IMR-90 (cell line): Measurements from ENCODE around the gene STARD10. TPM values are rescaled to one million over a fixed set of nuclear protein-coding genes. Genes with fewer than 3 reads are reported as not detected.

Experiments
- ATAC-seq: fragments of 200-7000 bp; cut with Tn5 transposase; 2 replicates; pipeline ENCODE4 v1.9.1; 2020; ENCODE audit warnings: low read depth, mild to moderate bottlenecking, moderate library complexity
- BruUV-seq: library from RNA; stranded (reverse); fragments of 400-500 nt; replicated peaks from 2 replicates; lab custom pipeline; 2021; lab: Mats Ljungman, UMichigan
- CTCF ChIA-PET: fragments of 300-600 bp; formaldehyde crosslinking; extraction: SDS; loops from one replicate; lab custom pipeline; 2021; ENCODE audit warnings: antibody characterized with exemption; lab: Yijun Ruan, JAX
- POLR2A ChIA-PET: fragments of 300-600 bp; sonication (Branson Sonifier 250); formaldehyde crosslinking; loops from one replicate; lab custom pipeline; 2022; ENCODE audit warnings: antibody characterized with exemption; ENCODE audit not compliant: unreplicated experiment; lab: Charles Lee
- DNase-seq: peaks from one replicate; pipeline ENCODE4 v3.0.0; 2013
- H2AFZ ChIP-seq: replicated peaks from 2 replicates; pipeline ENCODE3; 2013; ENCODE audit warnings: low read length, mild to moderate bottlenecking; ENCODE audit not compliant: poor library complexity
- H2AK5ac ChIP-seq: 2 replicates; pipeline ENCODE4 v1.6.1; 2013; ENCODE audit warnings: low read depth, low read length, inconsistent platforms
- H2AK9ac ChIP-seq: replicated peaks from 2 replicates; pipeline ENCODE3; 2013; ENCODE audit warnings: mild to moderate bottlenecking, low read depth, low read length, moderate library complexity; ENCODE audit not compliant: poor library complexity
- H2BK120ac ChIP-seq: 2 replicates; pipeline ENCODE4 v1.6.1; 2013; ENCODE audit warnings: low read depth, low read length, inconsistent platforms
- H2BK15ac ChIP-seq: 3 replicates; pipeline ENCODE4 v1.6.1; 2013; ENCODE audit warnings: low read depth, low read length, inconsistent platforms
- H2BK20ac ChIP-seq: 2 replicates; pipeline ENCODE4 v1.6.1; 2013; ENCODE audit warnings: low read depth, mild to moderate bottlenecking, inconsistent platforms, low read length, moderate library complexity
- H2BK5ac ChIP-seq: 2 replicates; pipeline ENCODE4 v1.6.1; 2013; ENCODE audit warnings: mild to moderate bottlenecking, low read depth, low read length, inconsistent platforms; ENCODE audit not compliant: poor library complexity, severe bottlenecking
- H3K14ac ChIP-seq: replicated peaks from 2 replicates; pipeline ENCODE4 v1.6.1; 2013; ENCODE audit warnings: low read depth, low read length, inconsistent platforms
- H3K18ac ChIP-seq: 2 replicates; pipeline ENCODE4 v1.6.1; 2013; ENCODE audit warnings: low read depth, low read length, control low read depth
- H3K23ac ChIP-seq: 2 replicates; pipeline ENCODE4 v1.6.1; 2013; ENCODE audit warnings: low read depth, low read length, inconsistent platforms
- H3K27ac ChIP-seq: 2 replicates; pipeline ENCODE4 v1.5.1; 2013; ENCODE audit warnings: mild to moderate bottlenecking, control low read depth, low read length; ENCODE audit not compliant: insufficient read depth
- H3K27me3 ChIP-seq: 2 replicates; pipeline ENCODE4 v1.6.1; 2013; ENCODE audit warnings: low read length; ENCODE audit not compliant: control insufficient read depth, insufficient read depth
- H3K36me3 ChIP-seq: 2 replicates; pipeline ENCODE4 v1.6.1; 2013; ENCODE audit warnings: low read length, mixed read lengths; ENCODE audit not compliant: control insufficient read depth, insufficient read depth
- H3K4ac ChIP-seq: 2 replicates; pipeline ENCODE4 v1.6.1; 2013; ENCODE audit warnings: low read depth, low read length, inconsistent platforms
- H3K4me1 ChIP-seq: 2 replicates; pipeline ENCODE4 v1.6.1; 2013; ENCODE audit warnings: low read length, mixed read lengths; ENCODE audit not compliant: control insufficient read depth, insufficient read depth
- H3K4me2 ChIP-seq: 2 replicates; pipeline ENCODE4 v1.6.1; 2013; ENCODE audit warnings: low read depth, mild to moderate bottlenecking, control low read depth, low read length, moderate library complexity
- H3K4me3 ChIP-seq: 2 replicates; pipeline ENCODE4 v1.5.1; 2013; ENCODE audit warnings: low read depth, mild to moderate bottlenecking, control low read depth, low read length, moderate library complexity; ENCODE audit not compliant: insufficient read depth
- H3K56ac ChIP-seq: 2 replicates; pipeline ENCODE4 v1.6.1; 2013; ENCODE audit warnings: low read length, inconsistent platforms; ENCODE audit not compliant: insufficient read depth; ENCODE audit errors: extremely low read depth
- H3K79me1 ChIP-seq, 2 experiments: 2 replicates each; pipeline ENCODE4 v1.6.1; 2013; ENCODE audit warnings: low read length in 2 of 2, inconsistent platforms in 1 of 2, low read depth in 1 of 2
- H3K9ac ChIP-seq: 2 replicates; pipeline ENCODE4 v1.6.1; 2013; ENCODE audit warnings: low read depth, low read length, control low read depth
- H3K9me1 ChIP-seq: 2 replicates; pipeline ENCODE4 v1.6.1; 2013; ENCODE audit warnings: low read length, inconsistent platforms; ENCODE audit not compliant: insufficient read depth
- H3K9me3 ChIP-seq: 2 replicates; pipeline ENCODE4 v1.6.1; 2013; ENCODE audit warnings: low read length; ENCODE audit not compliant: control insufficient read depth, insufficient read depth
- H4K20me1 ChIP-seq: 2 replicates; pipeline ENCODE4 v1.6.1; 2013; ENCODE audit warnings: low read length, inconsistent platforms; ENCODE audit not compliant: insufficient read depth
- H4K5ac ChIP-seq: 2 replicates; pipeline ENCODE4 v1.6.1; 2013; ENCODE audit warnings: mild to moderate bottlenecking, low read depth, low read length, control low read depth
- H4K8ac ChIP-seq, 2 experiments: 2 replicates each; pipeline ENCODE4 v1.6.1; 2013; ENCODE audit warnings: low read depth in 2 of 2, low read length in 2 of 2, control low read depth in 1 of 2, inconsistent platforms in 1 of 2
- H4K91ac ChIP-seq: 2 replicates; pipeline ENCODE4 v1.6.1; 2013; ENCODE audit warnings: low read depth, low read length, inconsistent platforms; ENCODE audit not compliant: insufficient read depth
- NFE2L2 ChIP-seq: fragments of 150-350 bp; IDR thresholded peaks from 2 replicates; pipeline ENCODE4 v1.6.1; 2016; ENCODE audit warnings: low read depth, mild to moderate bottlenecking, low read length
- RAD21 ChIP-seq: IDR thresholded peaks from 2 replicates; pipeline ENCODE4 v1.6.1; 2012; ENCODE audit warnings: low read length, improper control_type of control experiment
- RFX5 ChIP-seq: IDR thresholded peaks from 2 replicates; pipeline ENCODE4 v1.8.0; 2012; ENCODE audit warnings: low read depth, mild to moderate bottlenecking, low read length, moderate library complexity
- USF2 ChIP-seq: fragments of 150-350 bp; IDR thresholded peaks from 2 replicates; pipeline ENCODE4 v1.6.1; 2017; ENCODE audit warnings: mild to moderate bottlenecking, antibody characterized with exemption, low read length, low read depth
- WGBS, 2 experiments: methylation state at CpG; one replicate each; pipeline versions ENCODE4 v1.1.5 to v1.1.7; 2013; ENCODE audit warnings: missing lambda C conversion rate in 2 of 2; ENCODE audit not compliant: insufficient read length in 1 of 2; ENCODE audit errors: extremely low coverage in 2 of 2; 5-methylcytosine and 5-hydroxymethylcytosine counted together
- dilution Hi-C: fragments of 300-500 bp; cut with HindIII; formaldehyde crosslinking; loops from one replicate; pipeline ENCODE4 v1.14.3; 2018; ENCODE audit warnings: low sequenced_read_pairs; ENCODE audit not compliant: unreplicated experiment
- in situ Hi-C: fragments of 300-500 bp; cut with MboI; formaldehyde crosslinking; loops from 3 replicates; pipeline ENCODE4 v1.14.3; 2019; ENCODE audit warnings: low sequenced_read_pairs, inconsistent platforms, mixed read lengths
- intact Hi-C: fragments of 100-400 bp; cut with micrococcal nuclease; formaldehyde crosslinking; loops from 2 replicates; pipeline ENCODE4 v1.10.0; 2022
- polyA plus RNA-seq, 3 experiments: library from polyadenylated mRNA; depleted of rRNA; stranded (reverse); fragments of >200 nt; gene quantifications; 2 replicates each; pipeline ENCODE4 v1.2.3, GENCODE V29; 2012; ENCODE audit warnings: low replicate concordance in 1 of 3
- total RNA-seq: library from RNA; depleted of rRNA; stranded (reverse); fragments of >200 nt; gene quantifications from 2 replicates; pipeline ENCODE4 v1.2.3, GENCODE V29; 2012

STARD10 gene
- total and polyA plus RNA-seq, 2 of the 4 experiments (the other 2 are of a cell fraction), result 23.8 to 37.4 TPM

- TF ChIP-seq RAD21, result no peak
These were observed 31.1 kb upstream of the STARD10 start (continued) for GRCh38 chr11:72824811-72825505.

- Histone ChIP-seq H2BK120ac (no peak overlapping the region), H2BK5ac (no peak overlapping the region), H3K27ac (no peak overlapping the region), H3K9me3 (no peaks in the 10 kb centered on the region), H3K4ac (no peak overlapping the region), H3K27me3 (no peaks in the 10 kb centered on the region), H3K9ac (no peak overlapping the region), H3K4me1 (peaks cover 9% of the 10 kb centered on the region), H2BK15ac (no peak overlapping the region), H3K4me3 (no peak overlapping the region), H2BK20ac (no peak overlapping the region), H2AK9ac (peak overlapping the region; percentile 72), H2AFZ (no peak overlapping the region), H3K56ac (no peak overlapping the region), H3K23ac (no peak overlapping the region), H3K79me1 (peaks cover 0 to 8% of the 10 kb centered on the region in 2 experiments; a peak in 1 of 4 replicates), H4K20me1 (peaks cover 5% of the 10 kb centered on the region; the same call in 1 of the 2 replicates), H4K91ac (no peak overlapping the region), H4K5ac (no peak overlapping the region), H3K18ac (no peak overlapping the region), H4K8ac (no peak overlapping the region), H3K14ac (no peak overlapping the region), H3K4me2 (no peak overlapping the region), H3K9me1 (peaks cover 11% of the 10 kb centered on the region), H2AK5ac (no peak overlapping the region), H3K36me3 (no peaks in the 10 kb centered on the region)
- no peak for TF ChIP-seq USF2
- no peak for TF ChIP-seq NFE2L2
- TF ChIP-seq RFX5, result no peak
- ATAC-seq, result no peak
- CTCF ChIA-PET, result no interaction called here
- no peak for DNase-seq
- dilution Hi-C loops (no loop called here), in situ Hi-C loops (no loop called here), intact Hi-C loops (no loop called here)
- POLR2A ChIA-PET, result no interaction called here
- WGBS, 2 experiments, result 72% methylated on average over 6 of the region's 7 CpGs; no CpG with 5 or more reads in 1 of the 2 experiments
- BruUV-seq, result no TSS peak
These were observed 30.2 kb upstream of the STARD10 start for GRCh38 chr11:72824020-72824419.
